Adrenal gland (tissue), 5 donors: ENCODE measurements around the gene RXRB.

Experiments used
- CTCF ChIP-seq, 6 experiments: fragments of 450-650 bp in 4 of 6; fragments of 200-600 bp in 2 of 6; sonication (generic) in 1 of 6; IDR thresholded peaks; 1 replicate in 5 of 6; 2 replicates in 1 of 6; pipeline versions ENCODE4 v1.5.1 to v1.8.0; 2016 to 2021; ENCODE audit warnings: antibody characterized with exemption in 6 of 6, mild to moderate bottlenecking in 2 of 6, moderate library complexity in 1 of 6
- POLR2A ChIP-seq, 2 donors: fragments of 450-650 bp; IDR thresholded peaks; one replicate each; pipeline ENCODE4 v1.6.1; 2017; ENCODE audit warnings: antibody characterized with exemption in 2 of 2, mild to moderate bottlenecking in 2 of 2, moderate library complexity in 1 of 2
- donor health status: DM: no; HTN: no; CAD: no.

GRCh38 chr6:33185190-33185589 is 15.3 kb downstream of the RXRB start:
- no peak for TF ChIP-seq CTCF (IDR thresholded peaks at IDR 0.05)
- TF ChIP-seq POLR2A (IDR thresholded peaks at IDR 0.05), result no peak
